ENCODE data around the gene KCNK2.

The KCNK2 gene

DNA sequence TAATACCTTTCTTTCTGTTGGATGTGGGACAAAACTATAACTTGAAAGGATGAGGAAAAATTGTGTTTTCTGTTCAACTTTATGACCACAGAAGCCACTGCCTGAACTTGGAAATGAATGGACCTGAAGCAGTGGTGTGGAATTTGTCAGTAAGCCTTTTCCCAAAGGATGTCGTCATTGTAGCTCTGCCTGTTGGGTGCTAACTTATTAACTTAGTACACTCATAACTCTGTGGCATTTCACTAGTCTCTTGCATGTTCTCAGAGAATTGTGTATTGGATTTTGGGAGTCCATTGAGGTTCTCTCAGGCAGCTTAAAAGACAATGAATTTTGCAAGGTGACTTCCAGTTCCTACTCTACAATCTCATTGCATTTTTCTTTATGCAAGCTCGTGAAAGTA lies 49.6 kb downstream of the KCNK2 start:
- TF ChIP-seq, protein P1, sequence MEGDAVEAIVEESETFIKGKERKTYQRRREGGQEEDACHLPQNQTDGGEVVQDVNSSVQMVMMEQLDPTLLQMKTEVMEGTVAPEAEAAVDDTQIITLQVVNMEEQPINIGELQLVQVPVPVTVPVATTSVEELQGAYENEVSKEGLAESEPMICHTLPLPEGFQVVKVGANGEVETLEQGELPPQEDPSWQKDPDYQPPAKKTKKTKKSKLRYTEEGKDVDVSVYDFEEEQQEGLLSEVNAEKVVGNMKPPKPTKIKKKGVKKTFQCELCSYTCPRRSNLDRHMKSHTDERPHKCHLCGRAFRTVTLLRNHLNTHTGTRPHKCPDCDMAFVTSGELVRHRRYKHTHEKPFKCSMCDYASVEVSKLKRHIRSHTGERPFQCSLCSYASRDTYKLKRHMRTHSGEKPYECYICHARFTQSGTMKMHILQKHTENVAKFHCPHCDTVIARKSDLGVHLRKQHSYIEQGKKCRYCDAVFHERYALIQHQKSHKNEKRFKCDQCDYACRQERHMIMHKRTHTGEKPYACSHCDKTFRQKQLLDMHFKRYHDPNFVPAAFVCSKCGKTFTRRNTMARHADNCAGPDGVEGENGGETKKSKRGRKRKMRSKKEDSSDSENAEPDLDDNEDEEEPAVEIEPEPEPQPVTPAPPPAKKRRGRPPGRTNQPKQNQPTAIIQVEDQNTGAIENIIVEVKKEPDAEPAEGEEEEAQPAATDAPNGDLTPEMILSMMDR (IDR thresholded peaks at IDR 0.05; ENCODE audit: extremely low read depth, missing control alignments), result no peak
- DNase-seq (ENCODE audit: low spot score), result no peak

GRCh38 chr1:215133532-215133931 lies 51.0 kb downstream of the KCNK2 start:
- no peak for DNase-seq (ENCODE audit: low spot score)
- TF ChIP-seq, protein P1 (IDR thresholded peaks at IDR 0.05; ENCODE audit: extremely low read depth, missing control alignments), result no peak

DNA sequence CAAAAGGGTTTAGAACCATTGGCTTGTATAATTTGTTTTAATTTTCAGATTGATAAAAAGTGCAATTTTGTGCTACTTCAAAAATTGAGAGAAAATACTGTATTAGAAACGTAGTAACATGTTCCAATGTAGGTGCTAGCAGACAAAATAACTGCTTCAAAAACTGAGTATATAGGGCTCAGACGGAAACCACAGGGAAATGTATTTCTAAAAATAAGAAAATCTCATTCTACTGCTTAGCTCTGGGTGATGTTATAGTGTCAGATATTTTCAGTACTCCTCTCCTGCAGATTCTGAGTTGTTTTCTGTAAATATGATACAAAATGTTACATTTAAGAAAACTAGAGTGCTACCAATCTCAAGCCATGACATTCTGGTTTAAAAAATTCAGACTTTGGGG lies 55.4 kb downstream of the KCNK2 start:
- TF ChIP-seq, protein P1 (IDR thresholded peaks at IDR 0.05; ENCODE audit: extremely low read depth, missing control alignments), result no peak
- no peak for DNase-seq (ENCODE audit: low spot score)

GRCh38 chr1:215140135-215140534 lies 57.6 kb downstream of the KCNK2 start:
- DNase-seq (ENCODE audit: low spot score), result no peak
- TF ChIP-seq, protein P1 (IDR thresholded peaks at IDR 0.05; ENCODE audit: extremely low read depth, missing control alignments), result no peak

- TF ChIP-seq, protein P1 (IDR thresholded peaks at IDR 0.05; ENCODE audit: extremely low read depth, missing control alignments), result no peak
- DNase-seq (ENCODE audit: low spot score), result no peak
Measured at GRCh38 chr1:215141460-215141859, 58.9 kb downstream of the KCNK2 start.

- TF ChIP-seq, protein P1 (IDR thresholded peaks at IDR 0.05; ENCODE audit: extremely low read depth, missing control alignments), result no peak
- DNase-seq (ENCODE audit: low spot score), result no peak
Measured at GRCh38 chr1:215143497-215143896, 61.0 kb downstream of the KCNK2 start.

GRCh38 chr1:215146240-215146975 lies 63.9 kb downstream of the KCNK2 start:
- DNase-seq (ENCODE audit: low spot score), result no peak

More at GRCh38 chr1:215146240-215146975, 63.9 kb downstream of the KCNK2 start:
- TF ChIP-seq, protein P1 (IDR thresholded peaks at IDR 0.05; ENCODE audit: extremely low read depth, missing control alignments), result no peak
